SH-SY5Y (cell line): Measurements from ENCODE around the gene TRIM47.

Experiments used
- GATA2 ChIP-seq: IDR thresholded peaks from 2 replicates; pipeline ENCODE4 v1.6.1; 2011; ENCODE audit warnings: mild to moderate bottlenecking, low read depth, low read length
- GATA3 ChIP-seq: IDR thresholded peaks from 2 replicates; pipeline ENCODE4 v1.6.1; 2011; ENCODE audit warnings: low read depth, mild to moderate bottlenecking, low read length, moderate library complexity

The TRIM47 gene

DNA sequence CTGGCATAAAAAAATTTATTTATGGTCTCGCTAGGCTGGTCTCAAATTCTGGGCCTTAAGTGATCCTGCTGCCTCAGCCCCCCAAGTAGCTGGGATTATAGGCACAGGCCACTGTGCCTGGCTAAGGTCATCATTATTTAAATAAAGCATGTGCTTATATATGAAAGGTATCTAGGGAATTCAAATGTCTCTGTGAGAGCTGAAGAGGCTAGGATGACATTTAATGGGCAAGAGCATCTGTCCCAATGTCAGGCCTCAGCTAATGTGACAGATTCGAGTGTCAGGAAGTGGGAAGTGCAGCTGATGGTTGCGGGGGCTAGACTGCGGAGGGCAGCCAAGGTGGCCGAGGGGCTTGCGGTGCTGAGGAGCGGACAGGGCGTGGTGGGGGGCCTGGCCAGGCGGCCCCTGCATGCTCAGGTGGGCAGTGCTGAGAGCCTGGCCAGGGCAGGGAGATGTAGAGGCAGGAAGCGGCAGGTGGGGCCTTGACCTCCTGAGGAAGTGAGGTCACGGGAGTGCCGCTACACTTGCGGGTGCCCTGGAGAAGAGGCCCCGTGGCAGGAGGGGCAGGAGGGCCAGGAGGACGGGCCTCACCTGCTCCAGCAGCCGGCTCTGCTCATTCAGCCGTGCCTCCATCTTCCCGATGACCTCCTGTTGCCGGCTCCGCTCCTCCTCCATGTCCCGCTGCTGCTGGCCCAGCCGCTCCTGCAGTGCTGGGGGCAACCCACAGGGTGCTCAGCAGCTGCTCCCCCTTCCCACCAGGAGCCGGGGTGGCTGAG, 38.9 kb upstream of the TRIM47 start:
- TF ChIP-seq GATA3 (no peak), GATA2 (no peak)

DNA sequence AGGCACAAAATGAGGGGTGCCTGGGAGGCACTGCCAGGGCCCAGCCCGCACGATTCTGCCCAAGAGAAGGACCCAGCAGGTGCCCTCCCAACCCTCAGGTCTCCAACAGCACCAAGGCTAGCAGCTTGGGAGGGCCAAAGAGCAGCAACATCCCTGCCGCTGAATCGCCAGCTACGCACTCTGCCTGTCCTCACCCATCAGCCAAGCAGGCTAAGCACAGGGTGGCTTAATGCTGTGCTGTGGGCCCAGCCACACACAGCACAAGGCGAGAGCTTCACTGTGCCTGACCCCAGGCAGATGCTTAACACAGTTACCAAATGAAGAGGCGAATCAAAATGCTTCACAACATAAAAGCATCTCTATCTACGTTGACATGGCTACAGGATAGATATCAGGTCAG, 36.9 kb upstream of the TRIM47 start:
- no peak for TF ChIP-seq GATA3
- no peak for TF ChIP-seq GATA2

DNA sequence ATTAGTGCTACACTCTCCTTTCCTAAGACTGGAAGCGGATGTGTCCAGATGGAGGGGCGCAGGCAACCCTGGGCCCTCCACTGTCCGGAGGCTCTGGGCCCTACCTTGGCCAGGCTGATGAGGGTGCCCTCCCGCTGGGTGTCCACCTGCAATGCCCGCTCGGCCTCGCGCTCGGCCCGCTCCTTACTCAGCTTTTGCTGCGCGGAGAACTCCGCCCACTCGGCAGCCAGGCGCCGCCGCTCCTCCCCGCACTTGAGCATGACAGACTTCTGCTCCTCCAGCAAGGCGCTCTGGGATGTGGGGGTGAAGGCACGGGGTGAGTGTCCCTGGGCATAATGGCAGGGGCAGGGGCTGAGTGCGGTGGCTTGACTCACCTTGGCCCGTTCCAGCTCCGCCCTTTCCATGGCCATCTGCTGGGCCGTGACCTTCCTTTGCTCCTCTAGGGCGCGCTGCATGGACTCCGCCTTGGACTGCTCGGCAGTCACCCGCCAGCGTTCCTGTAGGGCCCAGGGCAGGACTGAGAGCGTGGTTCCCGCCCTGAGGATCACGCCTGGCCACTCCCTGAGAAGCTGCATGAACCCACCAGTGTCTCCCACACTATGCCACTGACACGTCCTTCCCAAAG, 36.4 kb upstream of the TRIM47 start:
- TF ChIP-seq GATA2 (no peak), GATA3 (no peak)

DNA sequence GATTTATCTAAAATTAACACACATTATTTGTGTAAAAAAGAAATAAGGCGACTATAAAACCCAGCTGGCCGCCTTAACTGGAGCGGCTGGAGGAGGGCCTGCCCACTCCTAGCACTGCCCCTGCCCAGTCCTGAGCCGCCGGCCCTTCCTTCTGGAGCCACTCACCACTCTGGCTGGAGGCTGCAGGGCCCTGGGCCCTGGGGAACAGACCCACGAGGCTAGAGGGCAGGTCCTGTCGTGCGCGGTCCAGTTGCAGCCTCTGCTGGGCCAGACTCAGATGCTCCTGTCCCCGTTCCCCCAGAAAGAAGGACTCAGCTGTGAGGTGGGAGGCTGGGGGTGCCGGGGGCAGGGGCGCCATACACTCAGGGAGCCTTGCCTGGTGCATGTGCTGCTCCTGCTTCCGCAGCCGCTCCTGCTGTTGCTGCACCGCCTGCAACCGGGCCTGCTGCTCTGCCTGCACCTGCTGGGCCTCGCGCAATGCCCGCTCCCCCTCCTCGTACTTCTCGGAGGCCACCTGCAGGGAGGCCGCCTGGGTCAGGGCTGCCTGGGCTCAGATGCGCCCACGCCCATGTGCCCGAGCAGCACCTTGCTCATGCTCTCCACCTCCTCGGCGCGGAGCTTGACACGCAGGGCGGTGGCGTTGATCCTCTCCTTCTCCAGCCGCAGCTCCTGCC, 35.3 kb upstream of the TRIM47 start:
- no peak for TF ChIP-seq GATA3
- TF ChIP-seq GATA2: no peak

DNA sequence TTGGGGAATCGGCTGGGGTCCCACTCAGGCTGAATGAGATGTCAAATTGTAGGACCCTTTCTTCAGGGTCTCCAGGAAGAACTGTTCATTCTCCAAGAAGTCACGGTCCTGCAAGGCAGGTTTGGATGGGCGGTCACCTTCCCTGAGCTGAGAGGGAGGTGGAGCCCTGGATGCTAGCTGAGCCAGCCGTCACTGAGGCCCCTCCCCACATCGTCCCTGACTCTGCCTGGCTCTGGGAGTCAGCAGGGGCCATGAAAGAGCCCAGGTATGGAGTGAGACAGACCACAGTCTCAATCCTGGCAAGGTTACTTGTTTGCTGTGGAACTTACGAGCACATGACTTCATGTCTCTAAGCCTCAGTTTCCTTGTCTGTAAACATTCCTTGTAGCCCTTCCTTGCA, 32.3 kb upstream of the TRIM47 start:
- TF ChIP-seq GATA2 (no peak), GATA3 (no peak)

DNA sequence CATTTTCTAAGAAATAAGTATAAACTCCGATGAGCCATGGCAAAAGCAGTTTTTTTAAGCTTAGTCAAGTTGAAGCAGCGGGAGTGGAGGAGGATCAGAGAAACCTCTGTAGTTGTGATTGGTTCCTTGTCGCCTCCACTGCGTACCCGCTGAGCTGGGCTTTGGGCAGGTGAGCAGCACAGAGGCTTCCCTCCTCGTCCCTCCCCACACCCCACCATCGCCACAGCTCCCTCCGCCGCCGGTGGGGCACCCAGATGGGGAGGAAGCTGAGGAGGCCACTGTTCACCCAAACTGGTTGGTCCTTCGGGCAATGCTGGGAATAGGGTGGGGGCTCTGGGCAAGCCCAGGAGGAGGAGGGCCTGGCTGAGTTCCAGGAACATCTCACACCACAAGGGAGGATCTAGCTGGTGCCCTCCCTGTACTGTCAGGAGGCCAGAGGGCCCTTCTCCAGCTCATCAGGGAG, 31.5 kb upstream of the TRIM47 start:
- TF ChIP-seq GATA3: no peak
- no peak for TF ChIP-seq GATA2

DNA sequence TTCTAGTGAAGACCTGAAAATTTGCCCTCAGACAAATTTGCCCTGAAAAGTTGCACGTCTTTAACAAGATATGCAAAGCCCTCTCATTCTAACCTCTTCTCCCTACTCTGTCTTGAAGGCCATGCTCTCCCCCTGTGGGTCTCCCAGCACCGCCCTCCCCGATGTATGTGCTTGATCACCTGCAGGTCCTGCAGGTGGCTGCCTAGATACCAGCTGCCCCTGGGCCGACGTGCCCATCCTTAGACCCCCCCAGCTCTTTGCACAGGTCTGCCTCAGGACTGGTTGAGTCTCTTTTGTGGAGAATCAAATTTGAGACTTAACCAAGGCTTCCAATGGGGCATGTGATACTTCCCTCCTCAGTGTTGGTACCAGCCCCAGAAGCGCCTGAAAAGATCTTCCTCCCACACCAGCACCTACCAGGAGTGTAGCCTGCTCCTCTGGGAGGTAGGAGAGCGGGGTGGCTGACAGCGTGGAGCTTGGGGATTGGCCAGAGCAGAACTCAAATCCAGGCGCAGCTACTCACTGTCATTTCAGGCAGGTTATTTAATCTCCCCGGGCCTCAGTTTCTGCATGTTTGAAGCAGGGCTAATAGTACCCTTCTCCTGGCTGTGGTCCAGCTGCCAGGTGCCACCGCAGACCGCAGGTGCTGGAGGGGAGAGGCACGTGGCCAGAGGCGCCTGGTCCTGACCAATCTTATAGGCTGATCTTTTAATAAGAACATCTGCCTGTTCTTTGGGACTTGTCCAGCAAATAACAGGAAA, 30.9 kb upstream of the TRIM47 start:
- TF ChIP-seq GATA3: no peak
- 0 out of 2 replicates have a peak, but pooled peaks have one; percentile 45 for TF ChIP-seq GATA2

DNA sequence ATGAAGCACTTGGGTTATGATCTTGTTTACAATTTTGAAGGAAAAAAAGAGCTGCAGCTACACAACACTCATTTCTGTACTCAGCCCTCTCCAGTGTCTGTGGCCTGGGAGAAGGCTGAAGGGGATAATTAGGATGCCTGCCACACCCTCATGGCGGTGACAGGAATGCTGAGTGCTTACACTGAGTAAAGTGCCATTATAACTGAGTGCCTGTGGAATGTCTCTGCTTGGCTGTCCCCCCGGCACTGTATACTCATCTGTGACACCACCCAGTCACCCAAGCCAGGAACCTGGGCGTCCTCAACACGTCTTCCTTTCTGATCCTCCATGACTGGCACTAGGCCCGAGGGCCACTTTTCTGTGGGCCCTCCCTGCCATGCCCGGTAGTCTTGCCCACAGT, 29.8 kb upstream of the TRIM47 start:
- no peak for TF ChIP-seq GATA2
- no peak for TF ChIP-seq GATA3

DNA sequence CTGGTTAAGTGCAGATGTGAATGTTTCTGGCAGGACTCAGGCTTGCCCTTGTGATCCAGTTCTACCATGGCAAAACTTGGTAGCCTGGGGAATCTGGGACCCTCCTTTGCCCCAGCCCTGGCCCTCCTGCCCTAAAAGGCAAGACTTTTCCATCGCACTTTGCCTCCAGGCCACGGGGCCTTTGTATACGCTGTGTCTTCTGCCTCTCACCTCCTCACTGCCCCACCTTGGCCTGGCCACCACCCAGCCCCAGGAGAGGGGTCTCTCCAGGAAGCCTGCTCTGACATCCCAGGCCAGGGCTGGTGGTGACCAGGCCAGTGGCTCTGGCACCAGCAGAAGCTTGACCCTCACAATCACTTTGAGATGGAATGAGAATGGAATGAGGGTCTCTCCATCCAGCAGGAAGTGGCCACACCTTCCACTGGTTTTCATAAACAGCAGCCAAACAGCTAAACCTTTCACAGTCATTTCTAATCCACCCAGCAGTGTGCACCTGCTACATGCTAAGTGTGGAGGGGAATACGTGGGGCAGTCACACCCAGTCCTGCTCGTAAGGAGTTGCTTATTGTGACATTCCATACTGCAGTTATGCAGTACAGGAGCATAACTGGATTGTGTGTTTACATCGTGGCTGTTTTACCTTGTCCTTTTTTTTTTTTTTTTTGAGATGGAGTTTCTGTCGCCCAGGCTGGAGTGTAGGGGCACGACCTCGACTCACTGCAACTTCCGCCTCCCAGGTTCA, 27.9 kb upstream of the TRIM47 start:
- TF ChIP-seq GATA3 (no peak), GATA2 (no peak)

DNA sequence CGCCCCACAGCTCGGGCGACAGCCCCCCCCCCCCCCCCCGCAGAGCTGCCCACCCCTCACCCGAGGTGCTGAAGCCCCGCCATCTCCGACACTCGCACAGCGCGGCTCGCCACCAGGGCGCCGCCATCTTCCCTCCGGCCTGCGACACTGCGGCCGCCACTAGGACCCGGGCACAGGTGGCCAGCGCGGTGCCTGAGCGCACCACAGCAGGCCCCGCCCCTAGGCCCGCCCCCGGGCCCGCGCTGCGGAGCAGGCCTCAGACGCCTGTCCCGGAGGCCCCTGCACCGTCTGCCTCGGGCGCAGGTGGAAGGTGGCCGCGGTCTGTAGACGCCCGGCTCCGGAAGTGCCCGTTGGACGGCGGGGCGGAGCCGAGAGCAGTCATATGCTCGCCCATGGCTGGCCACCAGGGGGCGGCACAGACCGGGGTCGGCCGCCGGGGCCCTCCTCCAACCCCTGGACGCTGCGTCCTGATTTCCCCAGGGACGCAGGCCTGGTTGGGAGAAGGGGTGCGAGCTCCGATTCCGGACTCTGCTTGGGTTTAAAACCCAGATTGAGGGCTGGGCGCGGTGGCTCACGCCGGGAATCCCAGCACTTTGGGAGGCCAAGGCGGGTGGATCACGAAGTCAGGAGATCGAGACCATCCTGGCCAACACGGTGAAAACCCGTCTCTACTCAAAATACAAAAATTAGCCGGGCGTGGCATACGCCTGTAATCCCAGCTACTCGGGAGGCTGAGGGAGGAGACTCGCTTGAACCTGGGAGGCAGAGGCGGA, 26.6 kb upstream of the TRIM47 start, which contains the start of gene MRPL38:
MRPL38 (minus strand) TSS at position 136 of the 773 bp plus-strand sequence; CDS start at position 127, 9 bp downstream.
- TF ChIP-seq GATA3 (no peak), GATA2 (no peak; the same call in 1 of the 2 replicates)

DNA sequence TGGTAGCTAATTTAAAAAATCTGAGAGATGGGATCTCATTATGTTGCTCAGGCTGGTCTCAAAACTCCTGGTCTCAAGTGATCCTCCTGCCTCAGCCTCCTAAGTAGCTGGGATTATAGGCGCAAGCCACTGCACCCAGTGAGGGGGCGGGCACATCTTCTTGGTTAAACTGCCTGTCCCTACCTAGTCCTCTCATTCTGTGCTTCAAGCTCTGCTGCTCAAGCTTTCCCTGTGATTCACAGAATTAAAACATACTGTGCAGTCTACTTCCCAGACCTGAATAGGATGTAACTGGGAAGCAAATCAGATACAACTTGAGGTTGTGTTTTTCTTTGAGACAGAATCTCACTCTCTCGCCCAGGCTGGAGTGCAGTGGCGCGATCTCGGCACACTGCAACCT, 24.0 kb upstream of the TRIM47 start:
- TF ChIP-seq GATA3 (no peak), GATA2 (no peak)

DNA sequence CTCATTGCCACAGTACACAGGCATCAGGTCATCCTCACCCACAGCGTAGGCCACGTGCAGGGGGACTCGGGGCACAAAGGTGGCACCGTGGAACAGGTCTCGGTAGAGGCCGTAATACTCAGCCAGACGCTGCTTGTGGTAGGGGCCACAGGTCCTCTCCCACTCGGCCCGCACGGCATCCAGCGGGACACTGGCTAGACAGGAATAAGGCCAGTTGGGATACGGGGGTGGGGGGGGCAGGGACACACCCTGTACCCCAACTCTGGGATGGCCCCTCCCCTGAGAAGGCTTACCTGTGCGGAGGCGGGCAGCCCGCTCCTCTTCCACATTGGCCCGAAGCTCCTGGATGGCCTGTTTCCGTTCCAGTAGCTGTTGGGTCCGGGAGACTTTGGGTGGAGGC, 23.3 kb upstream of the TRIM47 start:
- TF ChIP-seq GATA2 (no peak), GATA3 (no peak)

DNA sequence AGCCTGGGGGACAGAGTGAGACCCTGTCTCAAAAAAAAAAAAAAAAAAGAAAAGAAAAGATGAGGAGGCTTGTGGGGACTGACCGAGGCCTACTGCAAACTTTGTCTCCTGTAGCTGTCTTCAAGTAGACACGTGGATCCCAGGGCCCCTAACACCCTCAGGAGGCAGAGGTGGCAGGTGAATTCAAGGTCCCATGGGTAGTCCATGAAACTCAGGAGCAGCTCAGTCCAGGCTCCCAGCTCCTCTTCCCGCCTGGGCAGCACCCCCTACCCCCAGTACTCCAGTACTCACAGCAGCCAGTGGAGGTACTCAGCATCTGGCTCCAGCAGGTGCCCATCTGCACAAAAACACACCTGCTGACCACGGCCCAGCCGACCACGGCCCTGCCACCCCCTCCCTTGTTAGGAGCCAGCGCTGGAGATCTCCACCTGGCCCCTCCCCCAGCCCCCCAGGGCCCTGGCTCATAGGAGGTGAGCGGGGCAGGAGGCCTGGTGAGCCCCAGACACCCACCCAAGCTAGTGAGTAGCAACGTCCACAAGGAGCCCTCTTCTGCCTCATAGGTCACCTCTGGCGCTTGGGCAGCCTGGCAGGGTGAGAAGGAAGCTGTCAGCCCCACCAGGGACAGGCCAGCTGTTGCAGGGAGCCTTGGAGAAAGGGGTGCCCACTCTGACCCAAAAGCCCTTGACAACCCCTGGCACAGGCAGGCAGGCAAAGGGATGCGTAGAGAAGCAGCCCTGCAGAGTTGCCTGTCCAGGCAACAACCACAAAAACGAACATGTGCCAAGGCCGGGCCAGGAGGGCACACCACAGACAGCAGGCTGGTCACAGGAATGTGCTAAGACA, 22.5 kb upstream of the TRIM47 start:
- TF ChIP-seq GATA3 (no peak), GATA2 (no peak)
